ENCODE data around the gene KCTD18. TPM values are rescaled to one million over a fixed set of nuclear protein-coding genes. Genes with fewer than 3 reads are reported as not detected.
A peak's percentile ranks its signal among the peaks of the same experiment; 100 is the strongest.

Gene KCTD18
- 13.8 TPM for polyA plus RNA-seq (2013, experiment 1 of 2; ENCODE audit: insufficient read length)
- 15.8 TPM for polyA plus RNA-seq (2013, experiment 2 of 2; ENCODE audit: insufficient read length)

GRCh38 chr2:200509612-200510433 lies at the start of gene KCTD18:
Gene KCTD18 (minus strand): TSS chr2:200510068. CDS start chr2:200507016, 3,052 bp downstream.
- peak; percentile 87 for DNase-seq

GRCh38 chr2:200540793-200541192 lies 30.9 kb upstream of the KCTD18 start:
- no peak for DNase-seq

GRCh38 chr2:200538139-200538538 lies 28.3 kb upstream of the KCTD18 start:
- DNase-seq, result no peak

GRCh38 chr2:200534572-200534971 lies 24.7 kb upstream of the KCTD18 start:
- DNase-seq, result no peak

- DNase-seq, result no peak
Observed at GRCh38 chr2:200533754-200534153, 23.9 kb upstream of the KCTD18 start.

- no peak for DNase-seq
Observed at GRCh38 chr2:200528228-200528627, 18.4 kb upstream of the KCTD18 start.

GRCh38 chr2:200525882-200526651 lies 16.2 kb upstream of the KCTD18 start, which contains the start of gene SGO2:
Gene SGO2 (plus strand): TSS chr2:200526207. CDS start chr2:200532976, 6,769 bp downstream.
- DNase-seq, result peak; percentile 94

GRCh38 chr2:200525551-200525881 lies 15.6 kb upstream of the KCTD18 start:
- DNase-seq, result no peak

- DNase-seq, result no peak
Observed at GRCh38 chr2:200525066-200525465, 15.2 kb upstream of the KCTD18 start.

GRCh38 chr2:200523604-200524003 lies 13.7 kb upstream of the KCTD18 start:
- no peak for DNase-seq

GRCh38 chr2:200523158-200523557 lies 13.3 kb upstream of the KCTD18 start:
- no peak for DNase-seq

GRCh38 chr2:200515155-200515554 lies 5.3 kb upstream of the KCTD18 start:
- DNase-seq, result no peak

- no peak for DNase-seq
Observed at GRCh38 chr2:200509235-200509611, 645 bp downstream of the KCTD18 start.

- no peak for DNase-seq
Observed at GRCh38 chr2:200507179-200507578, 2.7 kb downstream of the KCTD18 start.

- DNase-seq, result no peak
Observed at GRCh38 chr2:200506679-200507078, 3.2 kb downstream of the KCTD18 start.

GRCh38 chr2:200502196-200502595 lies 7.7 kb downstream of the KCTD18 start:
- no peak for DNase-seq

GRCh38 chr2:200498402-200499162 lies 11.3 kb downstream of the KCTD18 start:
- peak; percentile 68 for DNase-seq

- no peak for DNase-seq
Observed at GRCh38 chr2:200496696-200497095, 13.2 kb downstream of the KCTD18 start.

- no peak for DNase-seq
Observed at GRCh38 chr2:200494048-200494447, 15.8 kb downstream of the KCTD18 start.

- DNase-seq, result no peak
Observed at GRCh38 chr2:200492656-200493055, 17.2 kb downstream of the KCTD18 start.

- no peak for DNase-seq
Observed at GRCh38 chr2:200490001-200490400, 19.9 kb downstream of the KCTD18 start.

GRCh38 chr2:200488169-200488568 lies 21.7 kb downstream of the KCTD18 start:
- no peak for DNase-seq

GRCh38 chr2:200486529-200486928 lies 23.3 kb downstream of the KCTD18 start:
- no peak for DNase-seq

All from fibroblast of skin of scalp (primary cell).